SK-N-SH (cell line): ENCODE data around the gene OSBP2. TPM values are rescaled to one million over a fixed set of nuclear protein-coding genes. Genes with fewer than 3 reads are reported as not detected.

Experiments used
- CTCF ChIA-PET: fragments of 300-600, 350-600 bp; formaldehyde crosslinking; extraction: SDS; loops from one replicate; lab custom pipeline; 2021; lab: Yijun Ruan, JAX
- POLR2A ChIA-PET: fragments of 350-600 bp; sonication (Branson Sonifier 250); formaldehyde crosslinking; extraction: SDS; loops from one replicate; lab custom pipeline; 2020; ENCODE audit warnings: antibody characterized with exemption, inconsistent platforms; lab: Yijun Ruan, JAX
- DNase-seq: peaks from one replicate; pipeline ENCODE4 v3.0.0; 2012
- H2AFZ ChIP-seq: fragments of 200-600 bp; sonication (generic); 2 replicates; pipeline ENCODE4 v1.8.1; 2016; ENCODE audit warnings: antibody characterized with exemption, mild to moderate bottlenecking, low read depth
- H3F3A ChIP-seq: fragments of 200-600 bp; sonication (generic); replicated peaks from 2 replicates; pipeline ENCODE3; 2016; ENCODE audit warnings: antibody characterized with exemption, mild to moderate bottlenecking; ENCODE audit not compliant: insufficient read depth
- H3K27ac ChIP-seq, 2 experiments: fragments of 200-500 bp in 1 of 2; fragments of 200-600 bp in 1 of 2; sonication (Bioruptor generic) in 1 of 2; sonication (generic), shearing (Covaris generic) in 1 of 2; 2 replicates each; pipeline versions ENCODE4 v1.5.1 to v1.6.1; 2014 to 2016; ENCODE audit warnings: low read depth in 2 of 2, inconsistent platforms in 1 of 2, low read length in 1 of 2, mild to moderate bottlenecking in 1 of 2, mixed read lengths in 1 of 2
- H3K27me3 ChIP-seq: fragments of 200-600 bp; sonication (generic), shearing (Covaris generic); 2 replicates; pipeline ENCODE4 v1.6.1; 2016; ENCODE audit warnings: mixed run types; ENCODE audit not compliant: insufficient read depth
- H3K36me3 ChIP-seq, 2 experiments: fragments of 200-500 bp in 1 of 2; fragments of 200-600 bp in 1 of 2; sonication (Bioruptor generic) in 1 of 2; sonication (generic) in 1 of 2; replicated peaks in 1 of 2; 2 replicates each; pipeline versions ENCODE3 to v1.5.1; 2014 to 2016; ENCODE audit warnings: low read length in 1 of 2, mild to moderate bottlenecking in 1 of 2; ENCODE audit not compliant: insufficient read depth in 2 of 2, control insufficient read depth in 1 of 2
- H3K4me1 ChIP-seq, 2 experiments: fragments of 200-500 bp in 1 of 2; fragments of 200-600 bp in 1 of 2; sonication (Bioruptor generic) in 1 of 2; sonication (generic), shearing (Covaris generic) in 1 of 2; 2 replicates each; pipeline versions ENCODE4 v1.5.1 to v1.6.1; 2014 to 2016; ENCODE audit warnings: low read depth in 1 of 2, low read length in 1 of 2, mixed run types in 1 of 2; ENCODE audit not compliant: insufficient read depth in 2 of 2, control insufficient read depth in 1 of 2
- H3K4me2 ChIP-seq: fragments of 200-600 bp; sonication (generic), shearing (Covaris generic); 2 replicates; pipeline ENCODE4 v1.6.1; 2017; ENCODE audit warnings: mixed run types
- H3K4me3 ChIP-seq, 2 experiments: fragments of 200-500 bp in 1 of 2; fragments of 200-600 bp in 1 of 2; sonication (Bioruptor generic) in 1 of 2; sonication (generic), shearing (Covaris generic) in 1 of 2; 2 replicates each; pipeline versions ENCODE4 v1.5.1 to v1.8.1; 2014 to 2016; ENCODE audit warnings: low read depth in 2 of 2, inconsistent platforms in 1 of 2, low read length in 1 of 2, mild to moderate bottlenecking in 1 of 2, mixed read lengths in 1 of 2, moderate library complexity in 1 of 2
- H3K79me2 ChIP-seq: fragments of 200-600 bp; sonication (generic); 2 replicates; pipeline ENCODE4 v1.8.1; 2017; ENCODE audit warnings: mild to moderate bottlenecking; ENCODE audit not compliant: insufficient read depth
- H3K9ac ChIP-seq: fragments of 200-600 bp; sonication (generic); 2 replicates; pipeline ENCODE4 v1.6.1; 2017; ENCODE audit warnings: mixed run types
- H3K9me2 ChIP-seq: fragments of 200-600 bp; sonication (generic); 2 replicates; pipeline ENCODE4 v1.6.1; 2017; ENCODE audit warnings: mixed run types
- H3K9me3 ChIP-seq: fragments of 200-600 bp; sonication (generic); 2 replicates; pipeline ENCODE4 v1.6.1; 2017; ENCODE audit warnings: mixed run types, mild to moderate bottlenecking, moderate library complexity
- H4K20me1 ChIP-seq: fragments of 200-600 bp; sonication (generic); 2 replicates; pipeline ENCODE4 v1.6.1; 2017; ENCODE audit warnings: mild to moderate bottlenecking, mixed run types; ENCODE audit not compliant: insufficient read depth
- ELF1 ChIP-seq: IDR thresholded peaks from 2 replicates; pipeline ENCODE4 v1.4.0; 2012
- EP300 ChIP-seq, 2 experiments: IDR thresholded peaks; 2 replicates each; pipeline versions ENCODE4 v1.4.0 to v1.6.1; 2012; ENCODE audit warnings: borderline replicate concordance in 1 of 2, low read depth in 1 of 2, low read length in 1 of 2
- FOSL2 ChIP-seq: IDR thresholded peaks from 2 replicates; pipeline ENCODE4 v1.4.0; 2012; ENCODE audit warnings: low read depth, mild to moderate bottlenecking, moderate library complexity, borderline replicate concordance
- FOXJ3 ChIP-seq: sonication (generic); formaldehyde crosslinking; IDR thresholded peaks from 2 replicates; pipeline ENCODE4 v1.5.1; 2020; ENCODE audit warnings: mild to moderate bottlenecking, missing genetic modification reagents
- FOXM1 ChIP-seq: IDR thresholded peaks from 2 replicates; pipeline ENCODE4 v1.4.0; 2012; ENCODE audit warnings: low read depth, mild to moderate bottlenecking
- GATA2 ChIP-seq: sonication (generic); formaldehyde crosslinking; IDR thresholded peaks from 2 replicates; pipeline ENCODE4 v1.5.0; 2020; ENCODE audit warnings: mild to moderate bottlenecking, missing genetic modification reagents
- JUND ChIP-seq: IDR thresholded peaks from 2 replicates; pipeline ENCODE4 v1.4.0; 2012
- MEF2A ChIP-seq: IDR thresholded peaks from 2 replicates; pipeline ENCODE4 v1.4.0; 2012; ENCODE audit warnings: low read depth, borderline replicate concordance
- MXI1 ChIP-seq: IDR thresholded peaks from 2 replicates; pipeline ENCODE4 v1.6.1; 2012; ENCODE audit warnings: mild to moderate bottlenecking, low read depth, low read length, improper control_type of control experiment
- NFIC ChIP-seq: IDR thresholded peaks from 2 replicates; pipeline ENCODE4 v1.4.0; 2012; ENCODE audit warnings: borderline replicate concordance
- NRF1 ChIP-seq: IDR thresholded peaks from 2 replicates; pipeline ENCODE4 v1.6.1; 2012; ENCODE audit warnings: low read depth, mild to moderate bottlenecking, low read length
- POLR2AphosphoS5 ChIP-seq: IDR thresholded peaks from 2 replicates; pipeline ENCODE4 v1.6.1; 2012; ENCODE audit warnings: low read depth, low read length
- RAD21 ChIP-seq: IDR thresholded peaks from 2 replicates; pipeline ENCODE4 v1.6.1; 2012; ENCODE audit warnings: mild to moderate bottlenecking, low read length
- REST ChIP-seq: IDR thresholded peaks from 2 replicates; pipeline ENCODE4 v1.6.1; 2012; ENCODE audit warnings: mild to moderate bottlenecking, low read depth, low read length, moderate library complexity
- RFX5 ChIP-seq: IDR thresholded peaks from 2 replicates; pipeline ENCODE4 v1.6.1; 2012; ENCODE audit warnings: mild to moderate bottlenecking, improper control_type of control experiment, low read length
- RXRA ChIP-seq: IDR thresholded peaks from 2 replicates; pipeline ENCODE4 v1.4.0; 2012; ENCODE audit warnings: low read depth, mild to moderate bottlenecking, borderline replicate concordance
- SIN3A ChIP-seq: IDR thresholded peaks from 2 replicates; pipeline ENCODE4 v1.6.1; 2012; ENCODE audit warnings: low read depth, mild to moderate bottlenecking, low read length, moderate library complexity, borderline replicate concordance
- TAF1 ChIP-seq: IDR thresholded peaks from 2 replicates; pipeline ENCODE4 v1.6.1; 2012; ENCODE audit warnings: low read depth, mild to moderate bottlenecking, low read length, moderate library complexity, borderline replicate concordance
- TCF12 ChIP-seq: IDR thresholded peaks from 2 replicates; pipeline ENCODE4 v1.4.0; 2012
- TEAD4 ChIP-seq: IDR thresholded peaks from 2 replicates; pipeline ENCODE4 v1.4.0; 2012; ENCODE audit warnings: mild to moderate bottlenecking, borderline replicate concordance; ENCODE audit not compliant: insufficient read depth
- YY1 ChIP-seq: IDR thresholded peaks from 2 replicates; pipeline ENCODE4 v1.4.0; 2012; ENCODE audit warnings: low read depth, mild to moderate bottlenecking
- WGBS: methylation state at CpG from one replicate; pipeline ENCODE4 v1.1.6; 2017; ENCODE audit warnings: low lambda C conversion rate; 5-methylcytosine and 5-hydroxymethylcytosine counted together
- polyA plus RNA-seq, 3 experiments: library from polyadenylated mRNA; depleted of rRNA; stranded (reverse); fragments of >200 nt; gene quantifications; 2 replicates each; pipeline ENCODE4 v1.2.3, GENCODE V29; 2012
- TF ChIP-seq, protein P1 (sequence below): IDR thresholded peaks from 2 replicates; pipeline ENCODE4 v1.4.0; 2012; ENCODE audit warnings: low read depth, borderline replicate concordance
- TF ChIP-seq, protein P2 (sequence below): IDR thresholded peaks from 2 replicates; pipeline ENCODE4 v1.4.0; 2012; ENCODE audit warnings: low read depth

Gene OSBP2
- polyA plus RNA-seq, 1 of the 3 experiments (the other 2 are of a cell fraction), result 3.1 TPM

DNA sequence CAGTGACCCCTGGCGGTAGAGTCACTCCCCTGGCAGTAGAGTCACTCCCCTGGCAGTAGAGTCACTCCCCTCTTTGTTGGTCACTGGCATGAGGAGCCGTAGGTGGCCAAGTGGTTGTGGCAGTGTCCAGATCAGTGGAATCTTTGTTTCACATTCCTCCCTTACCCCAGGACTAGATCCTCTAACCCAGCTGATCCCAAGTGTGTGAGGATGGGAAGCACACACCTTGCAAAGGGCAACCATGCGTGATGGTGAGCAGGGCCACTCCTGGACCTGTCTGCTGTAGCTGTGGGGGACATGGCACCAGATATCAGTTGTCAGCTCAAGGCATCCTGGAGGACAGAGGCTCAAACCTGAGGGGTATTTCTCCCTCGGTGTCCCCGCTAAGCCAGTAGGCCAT, 37.8 kb downstream of the OSBP2 start:
- no peaks in the 10 kb centered on the region for H3K36me3 ChIP-seq
- H3K4me1 ChIP-seq, result 0 out of 4 replicates have a peak, but pooled peaks cover 0 to 4% of the 10 kb centered on the region in 2 experiments
- H3K4me3 ChIP-seq, result no peak overlapping the region
- ChIA-PET CTCF (interaction anchor here (0.6 kb wide), 1 partner anchor 77 kb away, joined by 3 read pairs; no protein-coding TSS in a partner anchor), POLR2A (no interaction called here)
- no peak for DNase-seq
- no peaks in the 10 kb centered on the region; the same call in 1 of the 2 replicates for H3K9me3 ChIP-seq
- H2AFZ ChIP-seq, result no peak overlapping the region
- H3K27ac ChIP-seq, result peak overlapping the region in 1 of 2 experiments; percentile 58; a peak in 1 of 4 replicates
- no peak overlapping the region for H3K9ac ChIP-seq
- H3K9me2 ChIP-seq, result no peaks in the 10 kb centered on the region
- no peaks in the 10 kb centered on the region for H4K20me1 ChIP-seq
- 0 out of 2 replicates have a peak overlapping the region, but pooled peaks have one; percentile 38 for H3K4me2 ChIP-seq
- TF ChIP-seq RAD21 (no peak), ELF1 (no peak), FOXJ3 (CRISPR knock-in tag) (no peak), GATA2 (CRISPR knock-in tag) (no peak), EP300 (IDR thresholded peaks at IDR 0.05; ENCODE audit: borderline replicate concordance in 1 of 2, low read depth in 1 of 2, low read length in 1 of 2) (no peak), YY1 (no peak), RXRA (no peak), MEF2A (no peak), MXI1 (no peak), TAF1 (no peak), POLR2AphosphoS5 (no peak), FOXM1 (no peak), RFX5 (no peak), NRF1 (no peak)
- TF ChIP-seq, protein P1, sequence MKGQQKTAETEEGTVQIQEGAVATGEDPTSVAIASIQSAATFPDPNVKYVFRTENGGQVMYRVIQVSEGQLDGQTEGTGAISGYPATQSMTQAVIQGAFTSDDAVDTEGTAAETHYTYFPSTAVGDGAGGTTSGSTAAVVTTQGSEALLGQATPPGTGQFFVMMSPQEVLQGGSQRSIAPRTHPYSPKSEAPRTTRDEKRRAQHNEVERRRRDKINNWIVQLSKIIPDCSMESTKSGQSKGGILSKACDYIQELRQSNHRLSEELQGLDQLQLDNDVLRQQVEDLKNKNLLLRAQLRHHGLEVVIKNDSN, result no peak
- TF ChIP-seq, protein P2, sequence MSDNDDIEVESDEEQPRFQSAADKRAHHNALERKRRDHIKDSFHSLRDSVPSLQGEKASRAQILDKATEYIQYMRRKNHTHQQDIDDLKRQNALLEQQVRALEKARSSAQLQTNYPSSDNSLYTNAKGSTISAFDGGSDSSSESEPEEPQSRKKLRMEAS, result no peak
- peaks cover 11% of the 10 kb centered on the region for H3F3A ChIP-seq
- no peaks in the 10 kb centered on the region for H3K27me3 ChIP-seq
- WGBS, result 96% methylated on average over 3 of the region's 5 CpGs
- no peaks in the 10 kb centered on the region for H3K79me2 ChIP-seq

DNA sequence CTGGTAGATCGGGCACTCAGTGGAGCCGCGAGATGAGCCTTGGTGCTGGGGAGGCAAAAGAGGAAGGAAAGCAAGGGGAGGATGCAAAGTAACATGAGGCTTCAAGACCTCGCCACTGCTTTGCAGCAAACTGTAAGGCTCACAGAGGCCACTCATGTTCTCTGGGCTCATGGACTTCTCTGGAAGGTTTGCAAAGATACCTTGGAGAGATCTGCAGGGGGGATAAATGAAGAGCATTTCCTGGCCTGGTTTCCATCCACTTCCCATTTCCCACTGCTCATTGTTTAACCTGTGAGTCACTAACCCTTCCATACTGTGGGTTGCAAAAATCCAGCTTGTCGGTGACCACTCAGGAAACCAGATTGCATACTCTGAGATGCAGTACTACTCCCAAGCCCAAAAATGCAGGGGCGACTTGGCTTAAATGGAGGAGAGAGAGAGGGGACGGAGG, 38.5 kb downstream of the OSBP2 start:
- whole genome bisulfite sequencing, result 74% methylated on average over 7 of the region's 7 CpGs
- H4K20me1 ChIP-seq, result no peaks in the 10 kb centered on the region
- ChIA-PET CTCF (no interaction called here), POLR2A (no interaction called here)
- H3K9ac ChIP-seq, result no peak overlapping the region
- peak overlapping the region; percentile 36; the same call in 1 of the 2 replicates for H2AFZ ChIP-seq
- H3K4me3 ChIP-seq, result no peak overlapping the region
- no peaks in the 10 kb centered on the region for H3K79me2 ChIP-seq
- no peaks in the 10 kb centered on the region for H3K27me3 ChIP-seq
- no peaks in the 10 kb centered on the region for H3K36me3 ChIP-seq
- peaks cover 11% of the 10 kb centered on the region for H3F3A ChIP-seq
- no peak for DNase-seq
- H3K9me3 ChIP-seq, result no peaks in the 10 kb centered on the region; the same call in 1 of the 2 replicates
- H3K9me2 ChIP-seq, result no peaks in the 10 kb centered on the region
- peak overlapping the region; percentile 38 for H3K4me2 ChIP-seq
- H3K27ac ChIP-seq, result peak overlapping the region in 1 of 2 experiments; percentile 58; a peak in 2 of 4 replicates
- H3K4me1 ChIP-seq, result 0 out of 4 replicates have a peak, but pooled peaks cover 0 to 4% of the 10 kb centered on the region in 2 experiments
- TF ChIP-seq TEAD4 (peak; percentile 31; the same call in 1 of the 2 replicates), JUND (peak; percentile 36; the same call in 1 of the 2 replicates), NFIC (peak; percentile 37; the same call in 1 of the 2 replicates), FOXM1 (no peak), EP300 (IDR thresholded peaks at IDR 0.05; ENCODE audit: borderline replicate concordance in 1 of 2, low read depth in 1 of 2, low read length in 1 of 2) (peak in 1 of 2 experiments; percentile 45; a peak in 1 of 4 replicates), REST (peak; percentile 51; the same call in 1 of the 2 replicates), FOSL2 (peak; percentile 48; the same call in 1 of the 2 replicates), TAF1 (no peak), SIN3A (no peak), MXI1 (no peak), TCF12 (peak; percentile 69)
- TF ChIP-seq, protein P1, result no peak
- TF ChIP-seq, protein P2, result no peak; the same call in 1 of the 2 replicates
